HK-2 (cell line): ENCODE data around the gene OR2S2.

Source experiments
- DNase-seq: peaks from one replicate; pipeline ENCODE4 v3.0.0-alpha.2; 2018; ENCODE audit not compliant: unreplicated experiment

OR2S2 gene

GRCh38 chr9:35909274-35909673, 48.7 kb downstream of the OR2S2 start, which contains the start of gene SPAAR:
Gene SPAAR (plus strand): TSS chr9:35909490. CDS start chr9:35910464, 974 bp downstream.
- DNase-seq: no peak

GRCh38 chr9:35908504-35909125, 49.3 kb downstream of the OR2S2 start:
- DNase-seq: peak; percentile 24

- peak; percentile 74 for DNase-seq
These were observed 50.0 kb downstream of the OR2S2 start for GRCh38 chr9:35907711-35908503.
